Tibial nerve (tissue), 4 donors: ENCODE measurements around the gene PDZD2.

Experiments used
- EP300 ChIP-seq, 2 donors: sonication (generic); formaldehyde crosslinking; IDR thresholded peaks; one replicate each; pipeline ENCODE4 v1.6.1; 2017; ENCODE audit warnings: antibody characterized with exemption in 2 of 2, mild to moderate bottlenecking in 1 of 2
- POLR2A ChIP-seq, 2 donors: fragments of 450-650 bp; IDR thresholded peaks; one replicate each; pipeline ENCODE4 v1.6.1; 2017; ENCODE audit warnings: antibody characterized with exemption in 2 of 2, mild to moderate bottlenecking in 2 of 2, moderate library complexity in 2 of 2
- TF ChIP-seq, protein P1 (sequence below), 5 experiments: fragments of 200-600 bp in 3 of 5; fragments of 450-650 bp in 2 of 5; sonication (generic) in 3 of 5; IDR thresholded peaks; one replicate each; pipeline ENCODE4 v1.5.1; 2016 to 2019; ENCODE audit warnings: antibody characterized with exemption in 5 of 5, mild to moderate bottlenecking in 3 of 5, moderate library complexity in 2 of 5

DNA sequence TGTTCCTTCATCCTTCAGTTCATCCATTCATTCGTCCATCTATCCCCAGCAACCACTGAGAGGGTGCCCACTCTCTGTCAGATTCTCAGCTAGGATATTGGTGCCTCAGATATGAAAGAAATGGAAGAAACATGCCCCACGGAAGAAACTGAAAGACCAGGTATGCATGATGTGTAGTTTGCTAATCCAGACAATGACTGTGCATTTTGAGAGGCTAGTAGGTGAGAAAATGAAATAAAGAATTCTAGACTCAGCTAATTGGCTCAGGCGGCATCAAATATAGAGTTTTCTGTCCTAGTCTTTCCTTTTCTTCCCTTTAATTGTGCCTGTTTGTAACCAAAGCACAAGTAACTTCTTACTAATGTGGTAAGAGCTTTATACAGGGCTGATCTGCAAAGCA is 104.7 kb downstream of the PDZD2 start:
- TF ChIP-seq, protein P1, sequence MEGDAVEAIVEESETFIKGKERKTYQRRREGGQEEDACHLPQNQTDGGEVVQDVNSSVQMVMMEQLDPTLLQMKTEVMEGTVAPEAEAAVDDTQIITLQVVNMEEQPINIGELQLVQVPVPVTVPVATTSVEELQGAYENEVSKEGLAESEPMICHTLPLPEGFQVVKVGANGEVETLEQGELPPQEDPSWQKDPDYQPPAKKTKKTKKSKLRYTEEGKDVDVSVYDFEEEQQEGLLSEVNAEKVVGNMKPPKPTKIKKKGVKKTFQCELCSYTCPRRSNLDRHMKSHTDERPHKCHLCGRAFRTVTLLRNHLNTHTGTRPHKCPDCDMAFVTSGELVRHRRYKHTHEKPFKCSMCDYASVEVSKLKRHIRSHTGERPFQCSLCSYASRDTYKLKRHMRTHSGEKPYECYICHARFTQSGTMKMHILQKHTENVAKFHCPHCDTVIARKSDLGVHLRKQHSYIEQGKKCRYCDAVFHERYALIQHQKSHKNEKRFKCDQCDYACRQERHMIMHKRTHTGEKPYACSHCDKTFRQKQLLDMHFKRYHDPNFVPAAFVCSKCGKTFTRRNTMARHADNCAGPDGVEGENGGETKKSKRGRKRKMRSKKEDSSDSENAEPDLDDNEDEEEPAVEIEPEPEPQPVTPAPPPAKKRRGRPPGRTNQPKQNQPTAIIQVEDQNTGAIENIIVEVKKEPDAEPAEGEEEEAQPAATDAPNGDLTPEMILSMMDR (IDR thresholded peaks at IDR 0.05) = no peak
- TF ChIP-seq POLR2A (IDR thresholded peaks at IDR 0.05) = no peak
- TF ChIP-seq EP300 (IDR thresholded peaks at IDR 0.05) = no peak
